ENCODE data around the gene MRPL20.
A peak's percentile ranks its signal among the peaks of the same experiment; 100 is the strongest.
"Not testable (repeated sequence)": the region's sequence is repeated elsewhere in the genome, so short reads cannot be mapped to it uniquely, and the experiment has no call there.

Gene MRPL20

GRCh38 chr1:1385339-1385738 lies 21.8 kb downstream of the MRPL20 start:
- not testable (repeated sequence) for DNase-seq (ENCODE audit: low spot score)

DNA sequence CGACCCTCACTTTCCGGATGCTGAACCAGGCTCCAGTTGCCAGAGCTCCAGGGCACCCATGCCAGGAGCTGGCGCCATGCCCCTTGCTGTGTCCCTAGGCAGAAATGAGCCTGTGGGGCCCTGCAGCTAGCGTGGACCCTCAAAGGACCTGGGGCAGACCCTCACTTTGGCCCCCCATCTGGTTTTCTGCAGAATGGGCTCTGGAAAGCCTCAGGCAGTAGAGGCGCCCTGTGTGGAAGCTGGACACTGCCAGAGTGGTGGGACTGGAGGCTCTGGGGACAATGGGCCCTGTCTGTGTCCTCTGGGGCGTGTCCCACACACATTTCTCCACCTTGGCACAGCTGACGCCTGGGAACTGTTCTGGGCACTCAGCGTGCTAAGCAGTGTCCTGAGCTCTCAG lies 25.8 kb downstream of the MRPL20 start:
- DNase-seq (ENCODE audit: low spot score), result no peak

DNA sequence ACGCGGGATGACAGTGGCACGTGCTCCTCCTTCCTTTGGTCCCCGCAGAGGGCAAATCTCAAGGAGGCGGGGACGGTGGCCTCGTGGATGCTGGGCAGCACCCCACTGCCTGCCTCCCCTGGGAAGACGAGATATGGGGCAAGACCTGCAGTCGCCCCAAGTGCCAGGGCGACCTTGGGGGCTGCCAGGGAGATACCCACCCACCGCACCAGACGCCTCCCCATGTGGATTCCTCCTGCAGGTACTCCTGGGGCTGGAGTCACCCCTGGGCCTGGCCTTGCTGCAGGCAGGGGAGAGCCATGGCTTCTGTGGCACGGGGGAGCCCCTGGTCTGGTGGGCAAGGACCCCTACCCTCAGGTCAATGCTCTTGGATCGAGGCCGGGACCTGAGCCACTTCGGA lies 26.2 kb downstream of the MRPL20 start:
- no peak for DNase-seq (ENCODE audit: low spot score)

DNA sequence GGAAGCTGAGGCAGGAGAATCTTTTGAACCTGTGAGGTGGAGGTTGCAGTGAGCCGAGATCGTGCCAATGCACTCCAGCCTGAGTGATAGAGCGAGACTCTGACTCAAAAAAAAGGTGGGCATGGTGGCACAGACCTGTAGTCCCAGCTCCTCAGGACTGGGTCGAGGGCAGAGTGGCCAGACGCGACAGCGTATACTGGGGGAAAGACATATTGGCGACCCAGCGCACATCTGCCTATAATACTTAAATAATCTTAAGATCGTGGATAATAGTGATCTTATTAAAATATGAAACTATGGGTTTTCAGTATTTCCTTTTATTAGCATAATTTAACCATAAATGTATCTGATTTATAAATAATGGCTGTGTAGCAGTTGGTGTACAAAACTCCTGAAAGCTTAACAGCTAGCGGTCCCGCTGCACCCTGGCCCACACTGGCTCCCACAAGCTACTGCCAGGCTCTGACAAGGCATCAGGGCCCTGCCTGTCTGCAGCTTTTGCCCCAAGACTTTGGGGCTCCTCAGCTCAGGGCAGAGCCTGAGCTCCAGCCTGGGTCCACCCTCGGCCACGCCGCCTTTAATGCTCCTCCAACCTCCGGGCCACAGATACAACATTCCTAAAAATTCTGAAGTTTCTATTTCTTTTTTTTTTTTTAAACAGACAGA lies 29.4 kb downstream of the MRPL20 start:
- DNase-seq (ENCODE audit: low spot score), result no peak

GRCh38 chr1:1376551-1377226 lies 30.4 kb downstream of the MRPL20 start:
- DNase-seq (ENCODE audit: low spot score), result no peak

DNA sequence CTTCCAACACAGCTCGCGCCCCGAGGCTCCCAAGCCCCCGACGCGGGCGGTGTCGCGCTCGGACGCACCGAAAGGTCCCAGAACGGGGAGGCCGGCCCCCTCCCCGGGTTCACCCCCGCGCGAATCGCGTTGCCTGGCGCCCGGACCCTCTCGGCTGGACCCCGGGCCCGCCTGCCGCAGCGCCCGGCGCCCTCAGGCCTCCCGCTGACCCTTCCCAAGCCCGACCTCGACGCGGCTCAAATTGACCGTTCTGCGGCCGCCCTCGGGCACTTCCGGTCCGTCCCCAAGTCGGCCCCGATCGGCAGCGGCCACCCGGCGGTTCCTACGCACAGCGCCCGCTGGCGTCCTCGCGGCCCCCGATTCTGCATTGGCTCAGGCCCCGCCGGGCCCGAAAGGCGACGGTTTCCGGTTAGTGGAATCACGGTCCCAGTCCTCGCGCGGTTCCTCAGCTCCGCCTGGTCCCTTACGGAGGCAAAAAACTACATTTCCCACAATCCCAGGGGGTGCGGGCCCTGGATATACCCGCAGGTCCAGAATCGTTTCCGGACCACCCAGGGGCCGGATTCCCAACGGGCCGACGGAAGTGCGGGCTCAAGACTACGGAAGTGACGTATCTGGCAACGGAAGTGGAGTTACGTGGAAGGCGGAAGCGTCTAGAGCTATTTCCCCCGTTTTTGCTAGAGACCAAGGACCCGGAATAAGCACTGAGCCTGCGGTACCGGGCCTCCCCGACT lies 32.0 kb downstream of the MRPL20 start, which contains the start of gene AURKAIP1:
TSS of gene AURKAIP1 (minus strand) at position 279 of the 734 bp plus-strand sequence. CDS start 451 bp downstream, outside the sequence.
- DNase-seq (ENCODE audit: low spot score), result peak; percentile 97

GRCh38 chr1:1374589-1374928 lies 32.5 kb downstream of the MRPL20 start:
- DNase-seq (ENCODE audit: low spot score), result no peak

GRCh38 chr1:1373815-1374588 lies 33.1 kb downstream of the MRPL20 start:
- DNase-seq (ENCODE audit: low spot score), result no peak

DNA sequence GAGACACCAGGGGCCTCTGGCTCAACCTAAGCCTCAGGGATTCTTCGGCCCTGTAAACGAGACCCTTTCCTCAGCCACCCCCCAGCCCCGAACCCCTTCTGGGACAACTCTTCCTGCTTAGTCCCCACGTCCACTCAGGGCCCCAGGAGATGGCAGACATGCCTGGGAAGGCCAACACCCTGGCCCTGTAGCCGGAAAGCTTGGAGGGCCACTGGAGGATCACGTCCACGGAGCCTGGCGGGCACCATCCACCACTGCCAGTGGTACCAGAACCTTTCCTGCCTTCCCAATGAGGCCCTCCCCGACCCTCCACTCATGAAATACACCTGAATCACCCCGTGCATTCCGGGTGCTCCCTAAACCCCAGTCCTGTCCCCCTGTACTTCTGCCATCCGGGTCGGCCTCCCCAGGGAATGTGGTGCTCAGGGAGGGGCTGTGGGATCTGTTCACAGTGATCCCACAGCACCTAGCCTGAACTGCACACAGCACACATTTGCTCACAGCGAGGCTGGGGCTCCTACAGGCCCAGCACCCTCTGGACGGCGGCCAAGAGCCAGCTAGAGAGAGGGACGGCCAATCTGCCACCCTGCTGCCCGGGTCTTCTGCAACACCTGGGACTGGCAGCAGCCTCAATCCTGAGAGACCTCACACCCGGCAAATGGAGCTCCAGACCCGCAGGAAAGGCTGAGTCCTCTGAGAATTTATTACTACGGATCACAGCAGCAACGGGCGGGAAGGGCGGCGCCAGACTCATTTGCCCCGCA lies 33.9 kb downstream of the MRPL20 start:
- no peak for DNase-seq (ENCODE audit: low spot score)

DNA sequence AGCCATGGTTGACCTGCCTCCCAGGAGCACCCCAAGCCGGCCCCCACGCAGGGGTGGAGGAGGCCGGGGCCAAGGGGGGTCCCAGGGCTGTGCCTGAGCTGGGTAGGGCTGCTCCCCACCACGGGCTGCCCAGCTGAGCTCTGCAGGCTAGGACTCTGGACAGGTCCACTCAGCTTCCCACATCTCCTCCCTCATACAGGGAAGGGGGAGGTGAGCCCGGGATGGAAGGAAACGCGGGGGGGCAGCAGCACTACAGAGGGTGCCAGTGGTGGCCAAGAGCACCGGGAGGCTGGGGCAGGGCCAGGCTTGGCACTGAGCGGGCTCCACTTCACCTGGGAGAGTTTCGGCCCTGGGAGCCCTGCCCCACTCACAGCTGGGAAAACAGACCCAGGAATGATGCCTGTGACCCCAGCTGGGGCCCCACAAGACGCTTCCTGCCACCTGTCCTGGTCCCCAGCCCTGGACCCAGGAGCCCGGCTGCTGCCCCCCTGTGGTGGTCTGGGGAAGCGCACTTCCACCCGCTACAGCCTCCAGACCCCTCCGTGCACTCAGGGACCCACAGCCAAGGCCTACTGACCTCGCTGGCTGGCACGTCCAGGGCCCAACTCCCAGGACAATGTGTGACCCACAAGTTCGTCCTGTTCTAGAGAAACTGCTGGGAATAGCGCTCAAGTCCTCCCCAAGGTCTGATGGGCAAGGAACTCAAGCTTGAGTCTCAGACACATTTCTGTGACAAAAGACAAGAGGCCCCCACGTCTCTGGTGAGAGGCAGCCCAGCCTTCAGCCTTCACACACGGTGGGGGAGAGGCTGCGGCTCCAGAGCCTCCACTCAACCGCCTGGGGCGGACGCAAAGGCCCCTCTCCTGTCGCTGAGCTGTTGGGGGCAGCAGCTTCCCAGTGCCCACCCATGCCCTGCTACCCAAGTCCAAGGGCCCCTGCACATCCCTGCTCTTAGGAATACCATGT lies 35.1 kb downstream of the MRPL20 start:
- peak; percentile 85 for DNase-seq (ENCODE audit: low spot score)

DNA sequence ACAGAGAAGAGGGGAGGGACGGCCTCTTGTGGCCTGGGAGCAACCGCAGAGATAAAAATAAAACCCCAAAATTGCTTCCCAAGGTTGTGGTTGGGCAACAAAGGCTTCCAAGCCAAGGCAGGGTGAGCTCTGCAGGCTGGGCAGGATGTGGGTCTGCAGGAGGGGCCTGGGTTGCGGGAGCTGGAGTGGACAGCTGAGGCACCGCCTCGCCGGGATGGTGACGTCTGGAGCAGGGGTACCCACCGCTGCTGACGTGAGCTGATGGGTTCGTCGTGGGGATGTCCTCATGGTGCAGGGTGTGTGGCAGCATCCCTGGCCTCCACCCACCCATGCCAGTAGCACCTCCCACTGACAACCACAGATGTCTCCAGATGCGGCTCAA lies 35.7 kb downstream of the MRPL20 start:
- no peak for DNase-seq (ENCODE audit: low spot score)

GRCh38 chr1:1370771-1371300 lies 36.3 kb downstream of the MRPL20 start:
- no peak for DNase-seq (ENCODE audit: low spot score)

DNA sequence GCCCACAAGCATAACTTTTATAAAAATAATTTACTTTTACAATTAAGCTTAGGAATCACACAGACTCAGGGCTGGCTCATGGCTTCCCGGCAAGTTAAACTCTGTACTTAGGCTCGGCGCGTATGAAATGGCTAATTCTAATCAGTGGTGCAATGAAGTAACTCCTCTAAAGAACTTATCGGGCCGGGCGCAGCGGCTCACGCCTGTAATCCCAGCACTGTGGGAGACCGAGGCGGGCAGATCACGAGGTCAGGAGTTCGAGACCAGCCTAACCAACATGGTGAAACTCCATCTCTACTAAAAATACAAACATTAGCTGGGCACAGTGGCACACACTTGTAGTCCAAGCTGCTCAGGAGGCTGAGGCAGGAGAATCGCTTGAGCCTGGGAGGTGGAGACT lies 37.0 kb downstream of the MRPL20 start:
- not testable (repeated sequence) for DNase-seq (ENCODE audit: low spot score)

GRCh38 chr1:1367315-1367714 lies 39.8 kb downstream of the MRPL20 start:
- DNase-seq (ENCODE audit: low spot score), result no peak

DNA sequence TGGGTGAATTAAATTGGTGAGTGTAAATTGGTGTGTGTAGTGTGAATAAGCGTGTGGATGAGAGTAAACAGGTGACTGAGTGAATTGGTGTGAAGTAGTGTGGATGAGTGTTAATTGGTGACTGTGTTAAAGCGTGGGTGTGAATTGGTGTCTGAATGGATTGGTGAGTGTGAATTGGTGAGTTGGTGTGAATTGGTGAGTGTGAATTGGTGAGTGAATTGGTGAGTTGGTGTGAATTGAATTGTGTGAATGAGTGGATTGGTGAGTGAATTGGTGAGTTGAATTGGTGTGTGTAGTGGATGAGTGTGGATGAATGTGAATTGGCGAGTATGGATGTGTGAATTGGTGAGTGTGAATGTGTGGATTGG lies 40.4 kb downstream of the MRPL20 start:
- DNase-seq (ENCODE audit: low spot score), result no peak

DNA sequence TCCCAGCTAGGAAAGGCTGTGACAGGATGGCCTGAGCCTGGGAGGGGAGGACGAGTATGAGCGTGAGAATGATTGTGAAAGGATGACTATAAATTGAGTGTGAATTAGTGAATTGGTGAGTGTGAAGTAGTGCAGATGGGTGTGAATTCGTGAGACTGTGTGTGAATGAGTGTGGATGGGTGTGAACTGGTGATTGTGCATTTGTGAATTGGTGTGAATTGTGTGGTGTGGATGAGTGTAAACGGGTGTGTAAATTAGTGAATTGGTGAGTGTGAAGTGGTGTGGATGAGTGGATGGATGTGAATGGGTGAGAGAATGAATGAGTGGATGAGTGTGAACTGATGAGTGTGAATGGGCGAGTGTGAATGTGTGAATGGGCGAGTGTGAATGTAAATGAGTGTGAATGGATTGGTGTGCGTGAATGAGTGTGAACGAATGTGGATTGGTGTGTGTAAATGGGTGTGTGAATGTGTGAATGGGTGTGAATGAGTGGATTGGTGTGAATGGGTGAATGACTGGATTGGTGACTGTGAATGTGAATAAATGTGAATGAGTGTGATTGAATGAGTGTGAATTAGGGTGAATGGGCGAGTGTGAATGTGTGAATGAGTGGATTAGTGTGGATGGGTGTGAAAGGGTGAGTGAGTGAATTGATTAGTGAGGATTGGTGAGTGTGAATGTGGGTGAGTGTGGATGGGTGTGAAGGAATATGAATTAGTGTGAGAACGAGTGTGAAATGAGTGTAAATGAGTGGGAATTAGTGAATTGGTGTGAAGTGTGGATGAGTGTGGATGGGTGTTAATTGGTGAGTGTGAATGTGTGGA lies 41.0 kb downstream of the MRPL20 start:
- no peak for DNase-seq (ENCODE audit: low spot score)

DNA sequence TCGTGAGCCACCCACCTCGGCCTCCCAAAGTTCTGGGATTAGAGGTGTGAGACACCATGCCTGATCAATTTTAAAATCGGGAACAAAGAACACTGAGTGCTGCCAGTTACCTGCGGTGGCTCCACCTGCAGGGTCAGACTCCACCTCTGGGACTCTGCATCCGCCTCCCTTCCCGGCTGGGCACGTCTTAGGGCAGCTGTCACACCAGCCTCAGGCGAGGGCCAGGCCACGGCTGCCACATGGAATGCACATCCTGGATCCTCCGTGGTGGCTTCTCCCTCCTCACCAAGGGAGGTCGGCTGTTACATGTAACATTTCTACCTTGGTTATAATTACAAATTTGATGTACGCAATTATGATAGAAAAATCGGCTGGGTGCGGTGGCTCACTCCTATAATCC lies 42.8 kb downstream of the MRPL20 start:
- no peak for DNase-seq (ENCODE audit: low spot score)

DNA sequence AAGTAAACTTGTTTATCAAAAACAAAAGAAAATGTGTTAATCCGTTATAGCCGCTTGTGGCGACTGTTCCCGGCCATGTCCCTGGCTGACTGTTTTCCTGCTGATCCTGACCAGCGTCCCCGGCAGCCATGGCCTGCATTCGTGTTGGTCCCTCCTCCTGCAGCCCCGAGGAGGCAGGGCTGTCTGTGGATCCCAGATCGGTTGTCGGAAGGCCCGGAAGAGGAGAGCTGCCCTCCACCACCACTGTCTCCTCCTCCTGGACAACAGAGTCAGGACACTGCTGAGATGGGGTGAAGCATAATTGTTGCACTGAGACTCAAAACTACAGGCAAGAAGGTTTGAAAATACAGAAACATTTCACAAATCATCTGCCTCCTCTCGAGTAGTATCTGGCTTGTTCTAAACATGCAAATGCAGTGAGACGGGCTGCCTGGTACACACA lies 45.1 kb downstream of the MRPL20 start:
- no peak for DNase-seq (ENCODE audit: low spot score)

DNA sequence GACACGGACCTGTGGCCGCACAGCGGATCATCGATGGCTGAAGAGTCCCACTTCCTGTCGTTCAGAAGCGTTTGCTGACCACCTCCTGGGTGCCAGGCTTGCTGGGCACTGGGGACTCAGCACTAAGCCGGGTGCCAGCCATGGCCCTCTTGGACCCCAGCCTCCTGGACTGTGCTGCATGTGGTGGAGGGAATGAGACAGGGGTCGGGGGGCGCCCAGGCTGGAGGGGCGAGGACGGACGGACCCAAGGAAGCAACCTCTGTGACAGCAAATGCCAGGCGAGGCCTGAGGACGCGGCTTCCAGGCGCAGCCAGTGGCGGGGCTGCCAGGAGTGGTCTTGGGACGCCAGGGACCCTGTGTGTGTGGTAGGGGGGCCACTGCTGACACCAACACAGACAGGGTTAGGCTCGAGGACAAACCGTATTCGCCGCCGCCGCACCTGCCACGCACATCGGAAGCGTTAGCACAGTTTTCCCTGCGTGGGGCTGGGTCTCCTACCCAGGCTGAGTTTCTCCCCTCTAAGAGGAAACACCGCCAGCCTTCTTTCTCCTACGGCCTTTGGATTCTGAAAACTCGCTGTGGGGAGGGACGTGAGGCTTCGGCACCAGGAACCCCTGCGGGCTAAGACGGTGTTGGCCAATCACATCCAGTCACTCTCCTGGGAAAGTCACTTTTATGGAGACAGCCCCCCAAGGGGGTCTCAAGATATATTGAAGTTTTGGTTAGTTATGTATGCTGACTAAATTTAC lies 45.7 kb downstream of the MRPL20 start:
- DNase-seq (ENCODE audit: low spot score), result no peak
